H1 (cell line): Measurements from ENCODE around the gene CORO1C.

ENCODE experiments used
- BACH1 ChIP-seq: IDR thresholded peaks from 2 replicates; pipeline ENCODE4 v1.6.1; 2012; ENCODE audit warnings: low read length, improper control_type of control experiment
- BCL11A ChIP-seq, 2 experiments: IDR thresholded peaks; one replicate each; pipeline ENCODE4 v1.6.1; 2011; ENCODE audit warnings: low read depth in 2 of 2, low read length in 2 of 2, mild to moderate bottlenecking in 2 of 2
- CEBPB ChIP-seq: IDR thresholded peaks from 2 replicates; pipeline ENCODE4 v1.6.1; 2012; ENCODE audit warnings: low read depth, low read length
- EP300 ChIP-seq, 2 experiments: IDR thresholded peaks; 1 replicate in 1 of 2; 2 replicates in 1 of 2; pipeline ENCODE4 v1.6.1; 2011 to 2012; ENCODE audit warnings: low read depth in 2 of 2, low read length in 2 of 2, mild to moderate bottlenecking in 2 of 2, borderline replicate concordance in 1 of 2, inconsistent platforms in 1 of 2, moderate library complexity in 1 of 2
- POLR2AphosphoS5 ChIP-seq: IDR thresholded peaks from 2 replicates; pipeline ENCODE4 v1.6.1; 2011; ENCODE audit warnings: low read depth, low read length
- SIX5 ChIP-seq: IDR thresholded peaks from 2 replicates; pipeline ENCODE4 v1.6.1; 2011; ENCODE audit warnings: mild to moderate bottlenecking, low read depth, low read length
- YY1 ChIP-seq: IDR thresholded peaks from 2 replicates; pipeline ENCODE4 v1.6.1; 2011; ENCODE audit warnings: low read depth, mild to moderate bottlenecking, low read length
- TF ChIP-seq, protein P1 (sequence below), 3 experiments: IDR thresholded peaks; 1 replicate in 2 of 3; 2 replicates in 1 of 3; pipeline versions ENCODE4 v1.5.1 to v1.6.1; 2011; ENCODE audit warnings: low read length in 3 of 3, mild to moderate bottlenecking in 3 of 3, inconsistent platforms in 2 of 3, low read depth in 1 of 3, moderate library complexity in 1 of 3; ENCODE audit not compliant: insufficient read depth in 1 of 3; ENCODE audit errors: control extremely low read depth in 1 of 3
- TF ChIP-seq, protein P2 (sequence below): IDR thresholded peaks from 2 replicates; pipeline ENCODE4 v1.6.1; 2012; ENCODE audit warnings: low read length, inconsistent platforms

DNA sequence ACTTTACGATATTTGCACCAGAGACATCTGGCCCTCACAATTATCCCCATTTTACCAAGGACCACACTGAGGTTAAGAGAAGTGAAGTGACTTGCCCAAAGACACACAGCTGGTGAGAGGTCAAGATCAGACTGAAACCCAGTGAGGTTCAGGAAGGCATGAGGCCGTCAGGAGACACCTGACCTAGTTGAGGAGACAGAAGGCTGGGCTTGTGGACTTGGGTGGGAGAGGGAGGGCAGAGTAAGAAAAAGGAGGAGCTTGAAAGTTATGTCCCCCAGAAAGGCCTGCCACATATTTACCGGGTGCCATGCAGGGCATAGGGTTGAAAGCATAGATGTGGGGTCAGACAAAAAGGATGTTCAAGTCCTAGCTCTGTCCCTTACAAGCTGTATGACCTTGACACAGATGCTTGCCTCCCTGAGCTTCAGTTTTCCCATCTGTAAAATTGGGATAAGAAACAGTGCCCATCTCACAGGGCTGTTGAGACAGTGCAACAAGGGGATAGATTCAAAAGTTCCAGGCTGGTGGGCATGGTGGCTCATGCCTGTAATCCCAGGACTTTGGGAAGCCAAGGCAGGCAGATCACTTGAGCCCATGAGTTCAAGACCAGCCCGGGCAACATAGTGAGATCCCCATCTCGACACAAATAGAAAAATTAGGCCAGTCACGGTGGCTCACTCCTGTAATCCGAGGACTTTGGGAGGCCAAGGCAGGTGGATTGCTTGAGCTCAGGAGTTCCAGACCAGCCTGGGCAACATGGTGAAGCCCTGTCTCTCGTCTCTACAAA, 104.0 kb downstream of the CORO1C start:
- TF ChIP-seq BACH1 (no peak), POLR2AphosphoS5 (no peak), SIX5 (no peak), EP300 (IDR thresholded peaks at IDR 0.05; ENCODE audit: borderline replicate concordance in 1 of 2, low read depth in 2 of 2, low read length in 2 of 2) (no peak), YY1 (no peak), CEBPB (no peak), BCL11A (IDR thresholded peaks at IDR 0.05; ENCODE audit: low read depth in 2 of 2, low read length in 2 of 2) (no peak)
- TF ChIP-seq, protein P1, sequence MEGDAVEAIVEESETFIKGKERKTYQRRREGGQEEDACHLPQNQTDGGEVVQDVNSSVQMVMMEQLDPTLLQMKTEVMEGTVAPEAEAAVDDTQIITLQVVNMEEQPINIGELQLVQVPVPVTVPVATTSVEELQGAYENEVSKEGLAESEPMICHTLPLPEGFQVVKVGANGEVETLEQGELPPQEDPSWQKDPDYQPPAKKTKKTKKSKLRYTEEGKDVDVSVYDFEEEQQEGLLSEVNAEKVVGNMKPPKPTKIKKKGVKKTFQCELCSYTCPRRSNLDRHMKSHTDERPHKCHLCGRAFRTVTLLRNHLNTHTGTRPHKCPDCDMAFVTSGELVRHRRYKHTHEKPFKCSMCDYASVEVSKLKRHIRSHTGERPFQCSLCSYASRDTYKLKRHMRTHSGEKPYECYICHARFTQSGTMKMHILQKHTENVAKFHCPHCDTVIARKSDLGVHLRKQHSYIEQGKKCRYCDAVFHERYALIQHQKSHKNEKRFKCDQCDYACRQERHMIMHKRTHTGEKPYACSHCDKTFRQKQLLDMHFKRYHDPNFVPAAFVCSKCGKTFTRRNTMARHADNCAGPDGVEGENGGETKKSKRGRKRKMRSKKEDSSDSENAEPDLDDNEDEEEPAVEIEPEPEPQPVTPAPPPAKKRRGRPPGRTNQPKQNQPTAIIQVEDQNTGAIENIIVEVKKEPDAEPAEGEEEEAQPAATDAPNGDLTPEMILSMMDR (IDR thresholded peaks at IDR 0.05; ENCODE audit: control extremely low read depth in 1 of 3, insufficient read depth in 1 of 3, low read depth in 1 of 3, low read length in 3 of 3), result no peak
- TF ChIP-seq, protein P2, sequence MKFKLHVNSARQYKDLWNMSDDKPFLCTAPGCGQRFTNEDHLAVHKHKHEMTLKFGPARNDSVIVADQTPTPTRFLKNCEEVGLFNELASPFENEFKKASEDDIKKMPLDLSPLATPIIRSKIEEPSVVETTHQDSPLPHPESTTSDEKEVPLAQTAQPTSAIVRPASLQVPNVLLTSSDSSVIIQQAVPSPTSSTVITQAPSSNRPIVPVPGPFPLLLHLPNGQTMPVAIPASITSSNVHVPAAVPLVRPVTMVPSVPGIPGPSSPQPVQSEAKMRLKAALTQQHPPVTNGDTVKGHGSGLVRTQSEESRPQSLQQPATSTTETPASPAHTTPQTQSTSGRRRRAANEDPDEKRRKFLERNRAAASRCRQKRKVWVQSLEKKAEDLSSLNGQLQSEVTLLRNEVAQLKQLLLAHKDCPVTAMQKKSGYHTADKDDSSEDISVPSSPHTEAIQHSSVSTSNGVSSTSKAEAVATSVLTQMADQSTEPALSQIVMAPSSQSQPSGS, result no peak
